Hematopoietic multipotent progenitor cell treated with erythropoietin and hydrocortisone succinate and interleukin-3 and kit ligand, for 6 days (in vitro differentiated cells): ENCODE data around the gene ZNF787.
A peak's percentile ranks its signal among the peaks of the same experiment; 100 is the strongest.

ENCODE experiments used
- DNase-seq: peaks from one replicate; pipeline ENCODE4 v3.0.0-alpha.2; 2015

The ZNF787 gene

GRCh38 chr19:56085571-56086275 lies 35.4 kb downstream of the ZNF787 start:
- no peak for DNase-seq

DNA sequence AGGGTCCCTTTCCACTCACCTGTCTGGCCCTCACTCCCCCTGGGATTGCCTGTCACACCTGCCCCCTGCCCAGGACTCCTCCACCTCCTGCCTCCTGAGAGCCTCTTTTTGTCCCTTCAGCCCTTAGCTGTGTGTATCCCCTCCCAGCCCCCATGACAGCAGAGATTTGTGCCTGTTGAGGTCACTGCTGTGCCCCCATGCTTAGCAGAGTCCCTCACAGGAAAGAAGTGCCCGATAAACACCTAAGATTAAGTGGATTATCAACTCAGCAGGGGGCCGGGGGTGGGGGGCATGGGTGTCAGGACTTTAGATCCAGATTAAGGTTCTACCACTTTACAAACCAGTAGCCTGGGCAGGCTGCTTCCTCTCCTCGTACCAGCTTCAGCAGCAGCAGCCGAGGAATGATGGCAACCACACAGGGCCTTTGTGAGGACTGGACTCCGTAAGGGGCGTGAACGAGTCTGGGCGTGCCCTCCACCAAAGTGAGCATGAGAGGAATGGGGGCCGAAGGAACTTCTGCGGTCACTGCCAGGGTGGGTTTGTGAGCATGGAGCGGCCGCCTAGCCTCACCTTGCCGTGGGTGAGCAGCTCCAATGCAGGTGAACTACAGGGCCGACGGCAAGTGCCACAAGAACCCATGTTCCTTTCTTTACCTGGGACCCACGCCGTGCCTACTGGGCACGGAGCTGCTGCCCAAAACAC lies 36.1 kb downstream of the ZNF787 start:
- DNase-seq = no peak

DNA sequence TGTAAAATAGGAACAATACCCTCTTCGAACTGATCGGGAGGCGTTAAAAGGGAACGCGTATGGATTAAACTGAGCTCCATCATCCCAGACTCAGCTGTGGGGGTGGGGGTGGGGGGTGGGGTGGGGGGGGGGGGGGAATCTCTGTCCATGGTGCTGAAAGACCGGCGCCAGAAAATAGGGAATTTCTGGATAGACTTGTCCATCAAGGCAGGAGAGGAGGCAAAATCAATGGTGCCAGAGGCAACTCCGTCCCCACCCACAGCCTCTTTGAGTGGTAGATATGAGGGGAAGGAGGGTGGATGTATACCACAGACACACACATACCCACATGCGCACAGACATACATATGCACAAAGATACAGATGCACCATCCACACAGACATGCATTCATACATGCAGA lies 37.4 kb downstream of the ZNF787 start:
- DNase-seq = no peak

DNA sequence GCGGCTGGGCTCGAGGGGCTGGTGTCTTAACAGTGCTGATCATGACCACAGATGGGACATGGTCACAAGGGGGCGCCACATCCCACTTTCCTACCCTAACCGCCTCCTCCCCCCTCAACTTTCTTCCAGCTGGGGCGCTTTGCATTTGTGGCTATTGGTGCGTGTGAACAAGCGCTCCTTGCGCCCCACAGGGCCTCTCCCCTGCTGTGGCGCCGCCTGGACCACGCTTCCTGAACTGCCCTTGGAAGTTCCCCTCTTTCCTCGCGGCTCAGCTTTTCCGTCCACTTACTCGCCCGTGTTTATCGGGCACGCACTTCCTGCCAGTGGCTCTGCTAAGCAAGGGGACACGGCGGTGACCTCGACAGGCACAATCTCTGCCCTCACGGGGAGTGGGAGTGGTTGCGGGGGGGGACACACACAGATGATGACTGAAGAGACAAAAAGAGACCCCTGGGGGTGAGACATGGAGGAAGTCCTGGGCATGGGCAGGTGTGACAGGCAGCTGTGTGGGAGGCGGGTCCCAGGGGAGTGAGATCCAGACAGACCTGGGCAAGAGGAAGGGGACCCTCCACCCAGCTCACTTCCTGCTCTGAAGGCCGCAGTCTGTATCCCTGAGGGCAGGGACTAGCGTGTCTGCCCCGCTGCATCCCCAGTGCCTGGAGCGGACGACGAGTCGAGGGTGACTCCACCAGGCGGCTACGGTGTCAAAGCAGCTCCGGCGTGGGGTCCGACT lies 40.3 kb downstream of the ZNF787 start:
- DNase-seq = peak; percentile 93

DNA sequence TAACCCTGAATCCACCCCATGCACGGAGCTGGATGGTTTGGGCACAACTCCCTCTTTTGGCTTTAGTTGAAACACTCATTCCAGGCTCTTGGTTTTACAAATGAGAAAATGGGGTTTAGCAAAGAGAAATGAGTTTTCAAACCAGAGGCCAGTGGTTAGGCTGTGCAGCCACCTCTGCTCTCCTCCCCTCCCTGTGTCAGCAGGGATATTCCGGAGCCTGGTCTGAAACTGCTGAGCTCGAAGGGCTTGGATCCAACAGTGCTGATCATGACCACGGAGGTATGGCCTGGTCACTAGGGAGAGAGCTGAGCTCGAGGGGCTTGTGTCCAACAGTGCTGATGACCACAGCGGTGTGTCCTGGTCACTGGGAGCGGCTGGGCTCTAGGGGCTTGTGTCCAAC lies 41.5 kb downstream of the ZNF787 start:
- DNase-seq = no peak

DNA sequence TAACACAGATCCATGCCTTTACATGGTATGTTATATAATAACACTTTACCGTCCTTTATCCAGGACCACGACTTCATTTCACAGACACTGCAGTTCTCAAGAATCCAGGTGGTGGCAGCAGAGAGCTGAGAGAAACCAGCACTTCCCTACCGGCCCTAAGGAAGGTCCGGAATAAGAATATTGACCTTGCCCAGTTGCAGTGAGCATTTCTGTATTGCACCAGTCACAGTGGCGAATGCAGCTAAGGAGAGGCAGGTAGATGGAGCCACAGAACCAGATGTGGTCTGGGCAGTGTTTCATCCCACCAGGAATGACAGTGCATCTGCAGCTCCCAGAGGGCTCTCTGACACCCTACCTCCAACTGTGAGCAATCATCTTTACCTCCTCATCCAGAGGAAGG lies 44.6 kb downstream of the ZNF787 start:
- peak; percentile 80 for DNase-seq

DNA sequence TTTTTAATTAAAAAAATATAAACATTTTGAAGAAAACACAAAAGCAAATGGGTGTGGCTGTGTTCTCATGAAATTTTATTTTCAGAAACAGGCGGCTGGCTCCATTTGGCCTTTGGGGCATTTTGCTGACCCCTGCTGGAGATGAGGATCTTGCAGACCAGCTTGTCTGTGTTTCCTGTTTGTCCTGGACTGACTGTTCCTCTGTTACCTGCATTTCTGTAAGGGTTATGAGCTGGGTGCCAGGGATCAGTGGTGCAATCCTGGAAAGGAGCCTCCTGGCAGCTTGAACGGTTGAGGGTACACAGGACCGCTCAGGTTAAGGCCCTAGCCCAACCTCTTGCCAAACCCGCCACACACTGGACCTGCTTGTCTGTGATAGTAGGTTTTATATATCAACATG lies 49.9 kb downstream of the ZNF787 start:
- DNase-seq = peak; percentile 43

DNA sequence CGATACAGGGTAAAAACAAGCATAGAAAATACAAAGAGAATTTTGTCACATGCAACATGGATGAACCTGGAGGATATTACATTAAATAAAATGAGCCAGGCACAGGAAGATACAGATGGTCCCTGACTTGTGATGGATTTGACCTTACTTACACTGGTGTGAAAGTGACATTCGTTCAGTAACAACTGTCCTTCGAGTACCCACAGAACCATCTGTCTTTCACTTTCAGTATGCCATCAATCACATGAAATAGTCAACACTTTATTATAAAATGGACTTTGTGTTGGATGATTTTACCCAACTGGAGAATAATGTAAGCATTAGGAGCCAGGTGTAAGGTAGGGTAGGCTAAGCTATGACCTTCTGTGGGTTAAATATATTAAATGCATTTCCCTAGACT lies 51.5 kb downstream of the ZNF787 start:
- DNase-seq = no peak

GRCh38 chr19:56066152-56067023 lies 54.7 kb downstream of the ZNF787 start:
- peak; percentile 70 for DNase-seq

GRCh38 chr19:56053596-56053995 lies 67.5 kb downstream of the ZNF787 start:
- DNase-seq = no peak
